Mesenteric fat pad (tissue), 1 donor: ENCODE measurements around the gene ARHGEF18. TPM values are rescaled to one million over a fixed set of nuclear protein-coding genes. Genes with fewer than 3 reads are reported as not detected.

Experiments used
- DNase-seq: peaks from one replicate; pipeline ENCODE4 v3.0.0-alpha.2; 2020; ENCODE audit warnings: low spot score
- total RNA-seq: library from RNA; stranded (reverse); fragmentation: NEBNext Ultra II Directional; extraction: Animal tissue kit (Norgen Biotek cat#: 25700); gene quantifications from one replicate; pipeline ENCODE4 v1.2.1, GENCODE V29; 2021
- donor health status: DM: yes; HTN: yes; CAD: no.

ARHGEF18 gene
- total RNA-seq, 1 donor from 2014 or later, result 18.4 TPM

DNA sequence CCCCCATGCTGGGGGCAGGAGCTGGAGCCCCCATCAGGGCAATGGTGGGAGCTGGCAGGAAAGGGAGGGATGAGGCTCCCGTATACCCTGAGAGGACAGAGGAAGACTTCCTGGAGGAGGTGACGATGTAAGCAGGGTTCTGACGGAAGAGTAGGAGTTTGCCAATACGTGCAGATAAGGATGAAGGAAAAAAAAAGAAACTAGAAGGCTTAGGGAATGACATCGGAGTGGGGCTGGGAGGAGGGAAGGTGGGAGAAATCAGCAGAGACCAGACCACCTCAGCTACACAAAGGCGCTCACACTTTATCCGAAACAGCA is 32.3 kb downstream of the ARHGEF18 start:
- no peak for DNase-seq

DNA sequence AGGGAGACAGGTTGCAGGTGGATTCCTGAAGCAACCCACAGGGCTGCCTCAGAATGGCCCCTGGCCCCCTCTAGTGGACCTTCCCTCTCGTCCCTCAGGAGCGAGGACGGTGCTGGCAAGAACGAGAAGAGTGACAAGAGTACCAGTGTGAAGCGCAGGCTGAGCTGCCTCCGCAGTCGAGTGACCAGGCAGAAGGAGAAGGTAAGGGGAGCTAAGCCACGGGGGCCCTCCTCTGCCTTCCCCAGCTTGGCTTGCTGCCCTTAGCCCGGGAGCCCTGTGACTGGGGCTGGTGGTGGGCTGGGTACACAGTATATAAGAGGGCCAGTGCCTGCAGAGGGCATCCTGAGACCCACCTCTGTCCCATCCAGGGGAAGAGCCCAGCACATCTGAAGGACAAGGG is 34.0 kb downstream of the ARHGEF18 start:
- no peak for DNase-seq

DNA sequence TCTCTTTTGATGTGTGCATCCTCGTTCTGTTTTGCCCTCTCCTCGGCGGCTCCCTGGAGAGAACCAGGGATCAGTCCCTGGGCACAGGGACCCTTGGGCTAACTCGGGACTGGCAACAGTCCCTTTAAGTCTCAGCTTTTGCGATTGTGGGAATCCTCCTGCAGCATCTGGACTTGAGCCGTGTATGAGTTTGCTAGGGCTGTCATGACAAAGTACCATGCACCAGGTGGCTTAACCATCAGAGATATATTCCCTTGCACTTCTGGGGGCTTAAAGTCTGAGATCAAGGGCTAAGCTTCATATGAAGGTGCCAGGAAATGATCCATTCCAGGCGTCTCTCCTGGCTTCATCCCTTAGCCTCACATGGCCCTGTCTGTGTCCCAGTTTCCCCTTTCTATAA is 34.5 kb downstream of the ARHGEF18 start:
- no peak for DNase-seq

DNA sequence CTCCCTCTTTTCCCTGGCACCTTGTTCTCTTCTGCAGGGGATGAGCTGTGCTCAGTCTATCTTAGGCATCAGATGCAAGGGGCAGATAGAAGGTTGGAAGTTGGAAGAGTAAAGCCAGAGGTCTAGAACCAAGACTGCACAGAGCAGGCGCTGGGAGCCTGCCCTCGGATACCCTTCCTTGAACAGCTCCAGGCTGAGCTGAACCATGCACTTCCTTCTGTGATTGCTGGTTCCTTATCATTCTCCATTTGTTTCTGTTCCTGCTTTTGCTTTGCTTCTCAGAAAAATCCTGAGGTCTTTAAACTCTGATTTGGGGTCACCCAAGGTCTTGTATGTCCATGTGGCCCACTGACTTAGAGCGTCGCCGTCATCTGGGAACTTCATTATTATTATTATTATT is 36.3 kb downstream of the ARHGEF18 start:
- DNase-seq, result no peak

DNA sequence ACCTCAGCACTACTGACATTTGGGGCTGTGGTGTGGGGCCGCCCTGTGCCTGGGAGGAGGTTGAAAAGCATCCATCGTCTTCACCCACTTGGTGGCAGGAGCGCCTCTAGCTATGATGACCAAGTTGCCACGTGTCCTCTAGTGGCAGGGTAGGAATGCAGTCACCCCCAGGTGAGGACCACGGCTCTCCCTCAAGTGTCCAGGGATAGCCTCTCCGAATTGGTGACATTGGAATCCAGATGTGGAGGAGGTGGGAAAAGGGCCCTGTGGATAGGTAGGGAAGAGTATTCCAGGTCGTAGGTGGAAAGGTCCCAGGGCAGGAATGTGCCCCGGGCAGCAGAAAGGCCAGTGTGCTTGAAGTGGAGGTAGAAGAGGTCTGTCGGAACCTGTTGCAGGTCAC is 37.6 kb downstream of the ARHGEF18 start:
- DNase-seq, result no peak

DNA sequence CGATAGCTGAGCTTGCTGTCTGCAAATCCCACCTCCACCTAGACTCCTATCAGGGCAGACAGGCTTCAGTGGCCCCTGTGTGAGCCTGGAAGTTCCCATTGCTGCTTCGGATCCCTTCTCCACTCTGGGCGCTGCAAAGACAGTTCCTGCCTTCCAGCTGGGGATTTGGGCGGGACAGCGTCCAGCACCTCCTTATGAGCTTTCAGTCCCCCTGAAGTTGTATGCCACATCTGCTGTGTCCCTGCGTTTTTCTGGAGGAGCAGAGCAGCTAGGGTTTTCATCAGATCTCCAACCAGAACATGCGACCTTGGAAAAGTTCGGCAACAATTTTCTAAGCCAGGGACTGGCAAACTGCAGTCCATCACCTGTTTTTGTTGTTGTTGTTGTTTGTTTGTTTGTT is 38.0 kb downstream of the ARHGEF18 start:
- no peak for DNase-seq

DNA sequence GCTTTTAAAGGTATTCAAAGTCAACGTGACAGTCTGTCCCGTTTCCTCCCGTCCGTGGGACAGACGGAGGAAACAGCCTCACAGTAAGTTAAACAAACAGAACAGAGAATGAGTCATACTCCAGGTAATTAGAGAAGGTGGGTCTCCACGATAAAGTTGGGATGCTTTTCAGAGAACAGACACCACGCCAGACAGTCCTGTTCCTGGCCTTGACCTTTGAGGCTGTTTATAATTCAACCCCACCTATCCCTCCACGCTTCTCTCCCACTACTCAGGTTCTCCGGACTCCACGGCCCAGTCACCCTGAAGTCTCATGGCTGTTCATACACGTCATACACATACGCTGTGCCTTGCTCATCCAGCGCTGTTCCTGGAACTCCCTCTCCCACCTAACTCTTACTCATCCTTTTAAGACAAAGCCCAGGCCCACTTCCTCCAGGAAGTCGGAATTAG is 42.5 kb downstream of the ARHGEF18 start:
- DNase-seq, result no peak

DNA sequence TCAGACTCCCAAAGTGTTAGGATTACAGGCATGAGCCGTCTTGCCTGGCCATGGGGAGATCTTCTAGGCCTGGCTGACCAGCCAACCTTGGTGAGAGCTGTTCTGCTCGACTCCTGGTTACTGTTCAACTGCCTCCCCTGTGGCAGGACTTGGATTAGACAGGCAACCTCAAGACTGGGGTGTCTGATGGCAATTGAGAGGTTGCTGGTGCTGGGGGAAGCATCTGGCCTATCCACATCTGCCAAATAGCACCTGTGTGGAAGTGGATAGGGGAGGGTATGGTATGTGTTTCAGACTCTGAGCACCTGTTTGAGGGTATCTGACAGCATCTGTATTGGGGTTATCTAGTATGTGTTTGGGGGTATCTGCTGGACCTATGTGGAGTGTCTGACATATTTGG is 44.7 kb downstream of the ARHGEF18 start:
- DNase-seq, result no peak

DNA sequence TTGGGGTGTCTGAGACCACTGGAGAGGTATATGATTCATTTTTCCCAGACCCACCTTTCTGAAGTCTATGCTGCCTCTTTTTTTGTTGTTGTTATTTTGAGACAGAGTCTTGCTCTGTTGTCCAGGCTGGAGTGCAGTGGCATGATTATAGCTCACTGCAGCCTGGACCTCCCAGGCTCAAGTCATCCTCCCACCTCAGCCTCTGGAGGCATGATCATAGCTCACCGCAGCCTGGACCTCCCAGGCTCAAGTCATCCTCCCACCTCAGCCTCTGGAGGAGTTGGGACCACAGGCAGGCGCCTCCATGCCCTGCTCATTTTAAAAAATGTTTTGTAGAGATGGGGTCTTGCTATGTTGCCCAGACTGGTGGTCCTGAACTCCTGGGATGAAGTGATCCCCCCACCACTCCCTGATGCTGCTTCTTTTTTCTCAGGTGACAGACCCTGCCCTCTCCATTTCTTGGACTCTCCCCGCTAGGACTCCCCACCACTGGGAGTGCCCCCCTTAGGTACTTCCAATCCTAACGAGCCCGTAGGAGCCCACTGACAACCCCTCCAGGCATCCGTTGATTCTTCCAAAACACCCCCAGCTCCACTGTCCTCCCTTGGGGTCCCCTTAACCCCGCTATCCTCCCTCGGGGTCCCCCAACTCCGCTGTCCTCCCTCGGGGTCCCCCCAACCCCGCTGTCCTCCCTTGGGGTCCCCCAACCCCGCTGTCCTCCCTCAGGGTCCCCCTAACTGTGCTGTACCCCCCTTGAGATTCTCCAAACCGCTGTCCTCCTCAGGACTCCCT is 45.4 kb downstream of the ARHGEF18 start:
- DNase-seq, result no peak

DNA sequence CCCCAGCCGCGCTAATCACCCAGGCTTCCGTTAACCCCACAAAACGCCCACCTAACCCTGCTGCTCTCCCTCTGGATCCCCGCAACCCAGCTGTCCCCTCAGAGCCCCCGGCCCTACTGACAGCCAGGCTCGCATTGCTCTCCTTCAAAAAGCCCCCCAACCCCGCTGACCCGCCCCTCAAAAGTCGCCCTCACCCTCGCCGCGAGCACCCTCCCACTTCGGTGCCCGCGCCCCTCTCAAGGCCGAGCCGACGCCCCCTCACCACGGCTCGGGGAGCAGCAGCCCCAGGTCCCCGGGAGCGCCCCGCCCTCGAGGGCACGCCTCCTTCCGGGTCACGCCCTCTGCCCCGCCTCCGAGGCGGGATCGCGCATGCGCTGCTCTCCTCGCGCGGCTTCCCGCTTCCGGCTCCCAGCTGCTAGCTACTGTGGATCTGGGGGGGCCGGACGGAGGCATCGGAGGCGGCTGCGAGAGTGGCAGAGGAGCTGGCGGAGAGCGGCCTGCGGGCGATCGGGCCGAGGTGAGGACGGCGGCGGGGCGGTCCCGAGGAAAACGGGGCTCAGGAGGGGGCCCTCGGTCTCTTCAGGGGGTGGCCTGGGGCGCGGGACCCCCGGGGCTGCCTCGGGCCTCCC is 46.1 kb downstream of the ARHGEF18 start:
- DNase-seq, result peak; percentile 99

DNA sequence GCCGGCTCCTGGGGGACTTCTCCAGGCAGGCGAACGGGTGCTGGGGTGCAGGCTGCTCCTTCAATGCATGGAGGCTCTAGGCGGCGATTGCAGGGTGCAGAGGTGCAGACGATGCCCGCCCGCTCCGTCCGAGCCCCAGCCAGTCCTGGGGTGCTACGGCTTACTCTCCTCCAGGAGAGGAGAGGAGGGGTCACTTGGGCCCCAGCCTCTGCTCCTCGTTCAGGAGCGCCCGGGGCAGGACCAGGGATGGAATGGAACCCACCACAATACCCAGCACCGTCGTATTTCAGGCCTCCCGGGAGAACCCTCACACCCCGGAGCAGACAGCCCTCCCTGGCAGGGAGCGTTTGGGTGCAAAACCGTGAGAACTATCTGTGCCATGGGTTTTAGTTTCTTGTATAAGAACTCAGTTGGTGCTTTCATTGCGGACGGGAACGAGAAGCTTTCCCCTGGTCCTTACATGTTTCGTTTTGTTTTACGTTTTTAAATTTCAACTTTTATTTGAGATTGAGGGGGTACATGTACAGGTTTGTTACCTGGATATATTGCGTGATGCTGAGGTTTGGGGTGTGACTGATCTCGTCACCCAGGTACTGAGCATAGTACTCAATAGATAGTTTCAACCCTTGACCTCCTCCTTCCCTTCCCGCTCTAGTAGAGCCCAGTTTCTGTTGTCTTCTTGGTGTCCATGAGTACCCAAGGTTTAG is 46.8 kb downstream of the ARHGEF18 start:
- no peak for DNase-seq

DNA sequence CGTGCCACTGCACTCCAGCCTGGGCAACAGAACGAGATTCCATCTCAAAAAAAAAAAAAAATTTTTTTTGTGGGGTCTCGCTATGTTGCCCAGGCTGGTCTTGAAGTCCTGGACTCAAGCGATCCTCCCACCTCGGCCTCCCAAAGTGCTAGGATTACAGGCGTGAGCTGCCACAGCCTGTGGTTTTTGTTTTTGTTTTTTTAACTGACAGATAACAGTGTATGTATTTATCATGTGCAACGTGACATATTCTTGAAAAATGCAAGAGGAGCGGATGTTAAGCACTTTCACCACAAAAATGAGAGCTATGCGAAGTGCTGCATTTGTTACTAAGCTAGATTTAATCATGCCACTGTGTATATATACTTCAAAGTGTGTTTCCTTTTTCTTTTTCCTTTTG is 49.0 kb downstream of the ARHGEF18 start:
- no peak for DNase-seq

Other genes with a start within 250 kb of the ARHGEF18 start
- 75.5 TPM for gene INSR, start 54.5 kb upstream of the ARHGEF18 start, total RNA-seq
- 3.5 TPM for gene PEX11G, start 140.1 kb downstream of the ARHGEF18 start, total RNA-seq
- gene ZNF358, start 167.2 kb downstream of the ARHGEF18 start, total RNA-seq, result 59.1 TPM
- gene MCOLN1, start 173.7 kb downstream of the ARHGEF18 start, total RNA-seq, result 55.5 TPM
- gene PNPLA6, start 186.8 kb downstream of the ARHGEF18 start, total RNA-seq, result 84.8 TPM
- gene CAMSAP3, start 246.9 kb downstream of the ARHGEF18 start, total RNA-seq, result 0.32 TPM